ENCODE results near the gene ZC3H12A.

GRCh38 chr1:37425221-37425620 lies 49.2 kb upstream of the ZC3H12A start:
- no peak for TF ChIP-seq CTCF (IDR thresholded peaks at IDR 0.05; ENCODE audit: low read depth, low read length)
- no peak for TF ChIP-seq EZH2phosphoT487 (IDR thresholded peaks at IDR 0.05; ENCODE audit: low read depth)
